Measurements from ENCODE around the gene ACOXL. TPM values are rescaled to one million over a fixed set of nuclear protein-coding genes. Genes with fewer than 3 reads are reported as not detected.

The ACOXL gene
- polyA plus RNA-seq, 4 donors, result 0.45 to 0.93 (median 0.73) TPM

- peak in 3 of 4 donors; percentile 8 to 16 (median 16) for DNase-seq (ENCODE audit: low read depth in 4 of 4, low spot score in 3 of 4)
These were observed 386.8 kb downstream of the ACOXL start for GRCh38 chr2:111118981-111119821.

GRCh38 chr2:111119822-111120252 lies 387.5 kb downstream of the ACOXL start:
- peak in 2 of 4 donors; percentile 15 to 18 for DNase-seq (ENCODE audit: low read depth in 4 of 4, low spot score in 3 of 4)

GRCh38 chr2:111120253-111121027 lies 388.1 kb downstream of the ACOXL start, which contains the start of gene BCL2L11:
TSS of gene BCL2L11 (plus strand) at chr2:111120914. CDS start at chr2:111123746, 2,832 bp downstream.
- DNase-seq (ENCODE audit: low read depth in 4 of 4, low spot score in 3 of 4), result peak; percentile 67 to 87 (median 81)

GRCh38 chr2:111121028-111121827 lies 388.9 kb downstream of the ACOXL start:
- peak in 3 of 4 donors; percentile 20 to 55 (median 22) for DNase-seq (ENCODE audit: low read depth in 4 of 4, low spot score in 3 of 4)

- peak; percentile 72 to 80 (median 80) for DNase-seq (ENCODE audit: low read depth in 4 of 4, low spot score in 3 of 4)
These were observed 389.7 kb downstream of the ACOXL start for GRCh38 chr2:111121828-111122630.

- DNase-seq (ENCODE audit: low read depth in 4 of 4, low spot score in 3 of 4), result peak in 3 of 4 donors; percentile 37 to 60 (median 49)
These were observed 390.5 kb downstream of the ACOXL start for GRCh38 chr2:111122631-111123421.

GRCh38 chr2:111123751-111124150 lies 391.4 kb downstream of the ACOXL start:
- DNase-seq (ENCODE audit: low read depth in 4 of 4, low spot score in 3 of 4), result no peak

- DNase-seq (ENCODE audit: low read depth in 4 of 4, low spot score in 3 of 4), result no peak
These were observed 394.2 kb downstream of the ACOXL start for GRCh38 chr2:111126581-111126980.

GRCh38 chr2:111127351-111127750 lies 395.0 kb downstream of the ACOXL start:
- no peak for DNase-seq (ENCODE audit: low read depth in 4 of 4, low spot score in 3 of 4)

GRCh38 chr2:111128096-111128495 lies 395.7 kb downstream of the ACOXL start:
- no peak for DNase-seq (ENCODE audit: low read depth in 4 of 4, low spot score in 3 of 4)

- no peak for DNase-seq (ENCODE audit: low read depth in 4 of 4, low spot score in 3 of 4)
These were observed 401.2 kb downstream of the ACOXL start for GRCh38 chr2:111133603-111134002.

- DNase-seq (ENCODE audit: low read depth in 4 of 4, low spot score in 3 of 4), result no peak
These were observed 401.7 kb downstream of the ACOXL start for GRCh38 chr2:111134055-111134454.

- DNase-seq (ENCODE audit: low read depth in 4 of 4, low spot score in 3 of 4), result no peak
These were observed 403.0 kb downstream of the ACOXL start for GRCh38 chr2:111135237-111135909.

- DNase-seq (ENCODE audit: low read depth in 4 of 4, low spot score in 3 of 4), result no peak
These were observed 403.5 kb downstream of the ACOXL start for GRCh38 chr2:111135910-111136297.

- DNase-seq (ENCODE audit: low read depth in 4 of 4, low spot score in 3 of 4), result no peak
These were observed 406.5 kb downstream of the ACOXL start for GRCh38 chr2:111138839-111139238.

GRCh38 chr2:111139637-111140317 lies 407.4 kb downstream of the ACOXL start:
- DNase-seq (ENCODE audit: low read depth in 4 of 4, low spot score in 3 of 4), result no peak

- DNase-seq (ENCODE audit: low read depth in 4 of 4, low spot score in 3 of 4), result no peak
These were observed 408.4 kb downstream of the ACOXL start for GRCh38 chr2:111140815-111141214.

GRCh38 chr2:111142101-111142500 lies 409.7 kb downstream of the ACOXL start:
- no peak for DNase-seq (ENCODE audit: low read depth in 4 of 4, low spot score in 3 of 4)
